GM19328 (cell line): ENCODE measurements around the gene GPR55.

Experiments used
- ATAC-seq: cut with Tn5 transposase; IDR thresholded peaks from one replicate; pipeline ENCODE4 v1.9.1; 2021; ENCODE audit warnings: mild to moderate bottlenecking, moderate library complexity; ENCODE audit not compliant: unreplicated experiment

GPR55 gene

DNA sequence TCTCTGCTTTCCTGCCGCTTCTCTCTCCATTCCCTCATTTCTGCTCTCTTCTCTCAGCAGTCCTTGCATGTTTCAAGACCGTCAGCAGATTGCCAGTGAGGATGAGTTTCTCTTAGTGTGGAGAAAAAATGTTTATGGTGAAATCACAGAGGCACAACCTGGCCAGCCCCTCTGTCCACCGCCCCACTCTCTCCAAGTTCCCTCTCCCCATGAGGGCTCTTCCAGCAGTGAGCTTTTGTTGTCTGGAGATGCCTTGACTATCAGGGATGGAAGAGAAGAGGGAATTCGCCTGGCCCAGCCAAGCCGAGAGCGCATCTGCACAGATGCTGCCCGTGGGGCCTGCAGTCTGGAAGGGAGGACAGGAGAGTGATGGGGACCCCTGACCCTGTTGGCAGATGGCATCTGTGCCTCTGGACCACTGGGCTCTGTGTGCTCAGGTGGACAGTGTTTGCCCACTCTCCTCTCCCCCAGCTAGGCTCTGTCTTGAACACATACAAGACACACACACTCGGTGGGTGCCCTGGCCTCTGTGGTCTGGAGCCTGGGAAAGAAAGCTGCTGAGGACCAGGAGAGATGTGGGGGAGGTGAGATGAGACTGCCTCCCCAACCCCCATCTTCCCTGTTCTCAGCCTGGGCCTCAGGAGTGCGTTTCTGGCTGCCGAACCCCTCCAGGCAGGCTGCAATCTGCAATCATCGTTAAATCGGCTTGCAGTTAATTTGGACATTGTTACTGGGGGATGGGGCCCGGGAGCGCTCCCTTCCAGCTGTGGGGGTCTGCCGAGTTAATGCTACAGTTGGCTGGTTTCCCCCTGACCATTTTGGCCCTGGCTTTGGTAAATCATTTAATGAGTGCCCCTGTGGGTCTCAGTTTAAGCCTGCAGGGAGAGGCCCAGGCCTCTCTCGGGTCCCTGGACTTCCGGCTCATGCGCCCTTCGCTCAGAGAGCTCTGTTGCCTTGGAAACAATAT lies 55.8 kb downstream of the GPR55 start:
- ATAC-seq: no peak

DNA sequence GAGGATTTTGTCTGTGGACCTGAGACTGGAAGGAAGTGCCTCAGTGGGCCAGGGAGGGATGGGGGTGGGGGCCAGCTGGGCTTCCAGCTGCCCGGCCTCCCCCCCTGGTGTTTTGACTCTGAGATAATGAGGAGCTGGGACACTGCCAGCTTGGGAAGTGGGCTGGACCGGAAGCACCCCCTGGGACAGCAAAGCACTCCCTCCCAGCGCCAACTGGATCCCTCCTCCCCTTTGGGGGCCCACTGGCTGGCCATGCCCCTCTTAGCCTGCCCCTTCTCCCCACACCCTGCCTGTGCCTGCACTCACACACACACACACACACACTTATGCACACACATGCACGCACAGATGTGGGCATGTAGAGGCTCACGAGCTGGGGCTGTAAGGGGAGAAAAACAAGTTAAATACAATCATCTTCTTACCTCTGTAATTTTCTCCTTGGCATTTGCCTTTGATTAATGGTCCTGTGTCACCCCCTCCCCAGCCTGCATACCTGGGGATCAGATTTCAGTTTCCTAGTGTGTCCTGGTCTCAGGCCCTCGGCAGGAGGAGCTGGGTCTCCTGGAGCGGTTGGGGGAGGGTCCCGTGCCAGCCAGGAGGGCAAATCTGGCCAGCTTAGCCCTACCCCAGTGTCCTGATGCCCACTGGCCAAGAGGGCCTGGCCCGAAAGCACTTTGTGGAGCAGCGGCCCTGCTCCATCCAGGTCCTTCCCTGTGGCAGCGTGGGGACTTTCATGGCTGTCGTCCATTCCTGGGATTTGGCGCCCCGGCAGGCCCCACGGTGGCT lies 56.7 kb downstream of the GPR55 start:
- no peak for ATAC-seq

DNA sequence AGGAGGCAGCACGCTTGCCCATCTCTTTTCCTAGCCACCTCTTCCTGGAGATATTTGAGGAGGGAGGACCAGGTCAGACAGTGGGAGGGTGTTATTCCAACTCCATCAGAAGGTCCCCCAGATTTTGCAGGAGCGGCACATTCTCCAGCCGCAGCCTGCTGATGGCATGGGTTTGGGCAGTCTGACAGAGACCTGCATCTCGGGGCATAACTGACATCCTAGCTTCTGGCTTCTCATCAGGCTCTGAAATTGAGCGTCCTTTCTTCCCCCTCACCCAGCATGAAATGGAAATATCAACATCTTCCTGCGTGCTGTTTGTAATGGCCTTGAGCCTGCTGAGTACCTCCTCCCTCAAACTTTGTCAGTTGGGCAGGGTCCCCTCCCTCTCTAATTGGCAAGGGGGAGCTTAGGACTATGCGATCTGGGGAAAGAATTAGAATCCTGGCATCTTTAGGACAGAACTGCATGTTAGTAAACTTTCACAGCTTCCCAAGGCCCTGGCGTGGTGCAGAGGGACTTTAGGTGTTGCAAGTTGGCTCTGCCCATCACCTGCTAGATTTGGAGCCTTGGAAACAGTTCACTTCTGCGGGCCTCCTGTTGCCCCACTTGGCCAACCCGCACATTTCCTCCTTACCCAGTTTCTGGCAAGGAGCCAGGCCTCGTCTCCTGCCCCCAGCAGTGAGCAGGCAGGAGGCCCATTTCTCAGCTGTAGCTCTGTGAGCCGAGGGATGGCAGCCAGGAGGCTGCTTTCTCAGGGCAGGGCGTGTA lies 58.1 kb downstream of the GPR55 start:
- ATAC-seq: no peak

DNA sequence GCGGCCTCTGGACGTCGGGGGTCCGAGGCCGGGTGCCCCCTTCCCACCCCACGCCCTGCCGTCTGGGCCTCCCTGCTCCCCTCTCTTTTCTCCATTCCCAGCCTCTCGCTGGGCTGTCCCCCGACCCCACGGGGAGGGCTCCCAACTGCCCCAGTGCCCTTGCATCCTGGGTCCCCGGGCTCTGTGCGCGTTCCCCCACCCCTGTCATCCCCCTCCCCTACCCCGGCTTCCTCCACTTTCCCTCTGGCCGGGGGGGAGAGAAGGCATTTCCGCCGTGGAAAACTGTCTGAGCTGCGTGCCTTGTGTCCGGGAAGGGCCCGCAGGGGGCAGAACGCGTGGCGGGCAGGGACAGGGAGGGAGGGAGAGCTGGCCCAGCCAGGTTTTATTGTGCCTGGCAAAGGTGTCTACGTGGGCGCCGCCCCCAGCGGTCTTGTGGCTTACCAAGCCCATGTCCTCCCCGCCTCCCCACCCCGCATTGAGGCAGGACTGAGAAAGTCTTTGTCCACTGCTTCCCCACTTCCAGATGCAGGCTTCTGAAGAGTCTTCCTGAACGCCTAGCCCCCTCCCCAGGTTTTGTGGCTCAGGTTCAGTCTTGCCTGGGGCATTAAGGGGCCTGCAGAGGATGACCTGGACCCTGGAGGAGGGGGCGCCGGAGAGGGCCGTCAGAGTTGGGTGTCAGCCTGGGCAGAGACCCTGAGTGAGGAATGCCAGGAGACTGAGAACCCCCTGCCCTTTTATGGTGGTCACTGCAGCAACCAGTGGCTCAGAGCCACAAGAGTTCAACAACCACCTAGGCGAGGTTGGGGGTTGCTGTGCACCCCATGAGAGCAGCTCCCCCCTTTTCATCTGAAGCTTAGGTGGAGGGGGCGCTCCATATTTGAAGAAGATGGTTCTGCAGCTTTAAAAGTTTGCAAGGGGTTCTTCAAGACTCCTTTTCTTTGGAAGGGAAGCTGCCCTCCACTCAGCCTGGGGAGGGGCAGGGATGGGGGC lies 59.0 kb downstream of the GPR55 start:
- ATAC-seq: no peak

DNA sequence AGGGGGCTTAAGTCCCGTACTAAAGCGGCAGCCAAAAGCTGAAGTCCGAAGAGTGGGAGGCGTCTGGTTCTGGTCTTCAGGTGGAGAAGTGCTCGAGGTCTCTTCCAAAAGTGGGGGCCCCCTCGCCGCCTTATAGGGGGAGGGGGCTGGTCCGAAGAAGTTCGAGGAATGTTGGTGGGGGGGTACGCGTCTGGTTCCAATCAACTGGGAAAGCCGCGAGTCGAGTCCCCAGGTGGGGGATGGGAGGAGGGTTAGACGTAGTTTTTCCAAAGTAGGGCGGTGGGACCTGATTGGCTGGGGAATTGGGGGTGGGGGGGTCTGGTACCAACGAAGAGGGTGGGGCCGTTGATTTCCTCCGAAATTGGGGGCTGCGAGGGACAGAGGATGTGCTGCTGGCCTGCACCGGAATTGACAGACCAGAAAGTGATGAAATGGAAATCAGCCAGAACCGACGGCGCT lies 59.7 kb downstream of the GPR55 start:
- no peak for ATAC-seq

- peak; percentile 57 for ATAC-seq
These were observed 60.3 kb downstream of the GPR55 start, which contains the start of gene ITM2C for GRCh38 chr2:230864605-230865306. Gene ITM2C, plus strand, starts transcription at chr2:230864942. Its CDS starts 84 bp downstream, at chr2:230865026.

DNA sequence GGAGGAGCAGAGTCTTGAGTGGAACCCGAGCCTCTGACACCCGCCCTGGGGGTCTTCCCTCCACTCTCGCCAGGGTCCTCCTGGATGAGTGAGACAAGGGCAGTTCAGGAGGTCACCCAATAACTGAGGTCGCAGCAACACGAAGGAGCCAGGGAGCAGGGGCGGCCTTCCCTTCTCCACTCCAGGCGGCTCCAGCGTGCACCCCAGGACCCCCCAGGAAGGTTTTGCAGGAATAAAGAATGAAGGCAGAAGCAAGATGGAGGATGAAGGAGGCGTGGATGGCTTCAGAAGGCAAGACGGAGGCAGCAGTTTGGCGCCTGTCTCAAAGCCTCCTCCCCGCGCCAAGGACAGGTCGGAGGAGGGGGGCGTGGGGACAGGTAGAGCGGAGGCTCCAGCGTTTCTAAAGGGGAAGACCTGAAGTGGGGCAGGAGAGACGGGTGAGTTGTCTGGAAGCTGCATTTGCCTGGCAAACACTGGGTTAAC lies 60.9 kb downstream of the GPR55 start:
- no peak for ATAC-seq

DNA sequence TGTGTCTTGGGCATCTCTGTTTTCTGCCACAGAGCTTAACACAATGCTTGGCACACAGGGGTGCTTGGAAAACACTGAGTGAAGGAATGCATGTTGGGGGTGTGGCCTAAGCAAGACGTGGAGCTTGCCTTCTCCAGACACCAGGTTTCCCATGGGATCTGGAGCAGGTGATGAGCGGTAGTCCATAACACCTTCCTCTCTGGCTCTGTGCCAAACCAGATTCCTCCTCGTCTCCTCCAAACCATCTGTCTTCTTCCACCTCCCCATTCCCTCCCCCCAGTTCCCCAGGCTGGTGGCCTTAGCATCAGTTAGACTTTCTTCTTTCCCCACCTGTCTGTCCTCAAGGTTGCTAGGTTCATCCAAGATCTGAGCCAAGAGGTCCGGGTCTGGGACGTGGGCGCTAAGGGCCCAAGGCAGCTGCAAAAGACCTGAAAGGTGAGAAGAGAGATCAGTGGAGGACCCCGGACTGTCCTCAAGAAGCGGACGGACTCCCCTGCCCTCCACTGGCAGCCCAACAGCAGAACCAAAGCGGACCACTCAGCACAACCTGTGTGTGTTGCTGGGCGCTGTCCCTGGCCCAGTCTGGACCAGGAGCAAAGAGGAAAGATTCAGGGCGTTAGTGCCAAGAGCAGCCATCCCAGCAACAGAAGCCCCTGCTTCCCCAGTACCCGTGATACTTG lies 61.5 kb downstream of the GPR55 start:
- no peak for ATAC-seq

- ATAC-seq: no peak
These were observed 62.0 kb downstream of the GPR55 start for GRCh38 chr2:230863031-230863430.

DNA sequence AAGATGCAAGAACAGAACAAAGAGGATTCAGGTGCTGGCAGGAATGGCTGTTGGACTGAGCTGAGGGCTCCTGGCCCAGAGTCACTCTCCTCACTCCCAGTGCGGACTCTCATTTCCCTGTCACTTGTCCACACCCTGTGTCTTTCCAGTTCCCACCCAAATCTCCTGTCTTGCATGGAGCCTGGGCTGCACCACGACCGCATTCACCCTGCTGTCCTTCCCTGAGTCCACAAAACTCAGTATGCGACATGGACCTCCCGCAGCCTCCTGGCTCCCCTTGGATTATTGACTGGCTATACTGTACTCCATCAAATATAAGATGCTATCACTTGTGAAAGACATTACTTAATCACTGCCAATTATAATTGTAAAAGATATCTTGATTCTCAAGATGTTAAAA lies 62.8 kb downstream of the GPR55 start:
- no peak for ATAC-seq

DNA sequence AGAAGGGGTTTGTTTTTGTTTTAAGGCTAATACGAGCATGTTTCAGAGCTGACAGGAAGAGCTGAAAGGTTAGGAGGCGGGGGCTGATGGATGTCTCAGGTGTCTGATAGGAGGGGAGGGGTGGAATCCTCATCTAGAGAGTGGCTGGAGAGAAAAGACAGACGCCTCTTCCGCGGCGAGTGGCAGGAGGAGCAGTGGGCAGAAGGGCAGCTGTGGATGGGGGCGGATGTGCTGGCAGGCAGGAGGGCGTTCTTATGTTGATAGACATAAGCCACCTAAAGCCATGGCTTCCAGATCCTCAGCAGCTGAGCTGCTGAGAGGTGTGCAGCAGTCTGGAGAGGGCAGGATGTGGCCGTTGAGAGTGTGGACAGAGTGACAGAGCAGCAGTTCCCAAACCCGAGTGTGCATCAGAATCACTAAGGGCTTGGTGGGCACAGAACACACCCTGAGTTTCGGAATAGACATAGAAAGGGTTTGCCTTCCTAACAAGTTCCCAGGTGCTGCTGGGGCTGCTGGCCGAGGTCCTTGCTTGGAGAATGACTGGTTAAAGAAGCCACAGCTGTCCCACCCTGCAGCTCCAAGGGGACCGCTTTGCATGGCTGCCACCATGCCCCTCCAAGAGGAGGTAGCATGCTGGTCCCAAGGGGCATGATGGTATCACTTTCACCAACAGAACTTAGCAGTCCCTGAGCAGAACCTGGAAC lies 63.3 kb downstream of the GPR55 start:
- no peak for ATAC-seq
